ENCODE results near the gene ABCD2.
"Not testable (repeated sequence)": the region's sequence is repeated elsewhere in the genome, so short reads cannot be mapped to it uniquely, and the experiment has no call there.

Gene ABCD2

DNA sequence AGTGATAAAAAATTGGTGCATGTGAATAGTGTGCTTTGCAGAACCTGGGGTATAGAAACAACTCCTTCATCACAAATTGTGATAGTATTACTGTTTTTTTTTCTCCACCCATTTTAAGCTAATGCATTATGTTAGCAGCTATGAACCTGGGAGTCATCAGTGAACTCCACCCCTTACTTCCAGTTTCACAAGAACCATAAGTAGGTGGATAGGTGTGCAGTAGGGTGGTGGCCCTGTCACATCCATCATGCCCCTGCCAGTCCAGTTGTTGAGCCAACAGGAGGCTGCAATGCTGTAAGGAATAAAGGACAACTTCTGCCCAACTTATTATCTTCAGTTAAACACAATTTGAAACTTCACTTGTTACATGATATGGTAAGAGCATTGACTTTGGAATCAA lies 85.7 kb downstream of the ABCD2 start:
- no peak for DNase-seq (ENCODE audit: low spot score)

GRCh38 chr12:39532448-39532847 lies 87.2 kb downstream of the ABCD2 start:
- DNase-seq (ENCODE audit: low spot score), result no peak

- DNase-seq (ENCODE audit: low spot score), result no peak
Observed at GRCh38 chr12:39526974-39527373, 92.6 kb downstream of the ABCD2 start.

DNA sequence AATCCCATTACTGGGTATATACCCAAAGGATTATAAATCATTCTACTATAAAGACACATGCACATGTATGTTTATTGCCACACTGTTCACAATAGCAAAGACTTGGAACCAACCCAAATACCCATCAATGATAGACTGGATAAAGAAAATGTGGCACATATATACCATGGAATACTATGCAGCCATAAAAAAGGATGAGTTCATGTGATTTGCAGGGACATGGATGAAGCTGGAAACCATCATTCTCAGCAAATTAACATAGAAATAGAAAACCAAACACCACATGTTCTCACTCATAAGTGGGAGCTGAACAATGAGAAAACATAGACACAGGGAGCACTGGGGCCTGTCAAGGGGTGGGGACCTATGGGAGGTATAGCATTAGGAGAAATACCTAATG lies 97.4 kb downstream of the ABCD2 start:
- DNase-seq (ENCODE audit: low spot score), result not testable (repeated sequence)

- DNase-seq (ENCODE audit: low spot score), result no peak
Observed at GRCh38 chr12:39510001-39510400, 109.6 kb downstream of the ABCD2 start.

- DNase-seq (ENCODE audit: low spot score), result no peak
Observed at GRCh38 chr12:39505554-39505953, 114.0 kb downstream of the ABCD2 start.

GRCh38 chr12:39505023-39505422 lies 114.6 kb downstream of the ABCD2 start:
- no peak for DNase-seq (ENCODE audit: low spot score)

- peak; percentile 36 for DNase-seq (ENCODE audit: low spot score)
Observed at GRCh38 chr12:39503439-39503838, 116.2 kb downstream of the ABCD2 start.

- no peak for DNase-seq (ENCODE audit: low spot score)
Observed at GRCh38 chr12:39502726-39503125, 116.9 kb downstream of the ABCD2 start.
